SKM-1 (cell line): ENCODE results near the gene GRM7.
"Not testable (repeated sequence)": the region's sequence is repeated elsewhere in the genome, so short reads cannot be mapped to it uniquely, and the experiment has no call there.

Experiments used
- DNase-seq: peaks from one replicate; lab custom pipeline; 2025; ENCODE audit not compliant: unreplicated experiment; lab: John Stamatoyannopoulos, UW

Gene GRM7

GRCh38 chr3:6860954-6861624 is at the start of gene GRM7:
Gene GRM7, plus strand, starts transcription at chr3:6861115.
- DNase-seq: no peak

- no peak for DNase-seq
These were observed 39.5 kb upstream of the GRM7 start for GRCh38 chr3:6821411-6821810.

GRCh38 chr3:6825524-6825923 is 35.4 kb upstream of the GRM7 start:
- DNase-seq: no peak

- no peak for DNase-seq
These were observed 33.5 kb upstream of the GRM7 start for GRCh38 chr3:6827453-6827852.

GRCh38 chr3:6844723-6845122 is 16.2 kb upstream of the GRM7 start:
- no peak for DNase-seq

GRCh38 chr3:6854184-6854583 is 6.7 kb upstream of the GRM7 start:
- no peak for DNase-seq

- no peak for DNase-seq
These were observed 3.4 kb upstream of the GRM7 start for GRCh38 chr3:6857510-6857909.

- no peak for DNase-seq
These were observed 564 bp upstream of the GRM7 start for GRCh38 chr3:6860149-6860953.

- DNase-seq: no peak
These were observed 698 bp downstream of the GRM7 start for GRCh38 chr3:6861625-6862000.

- no peak for DNase-seq
These were observed 1.3 kb downstream of the GRM7 start for GRCh38 chr3:6862041-6862879.

GRCh38 chr3:6862880-6863195 is 1.9 kb downstream of the GRM7 start:
- DNase-seq: no peak

GRCh38 chr3:6867269-6867668 is 6.4 kb downstream of the GRM7 start:
- DNase-seq: no peak

GRCh38 chr3:6878731-6879130 is 17.8 kb downstream of the GRM7 start:
- no peak for DNase-seq

- DNase-seq: no peak
These were observed 51.3 kb downstream of the GRM7 start for GRCh38 chr3:6912240-6912639.

GRCh38 chr3:6915898-6916297 is 55.0 kb downstream of the GRM7 start:
- DNase-seq: no peak

- DNase-seq: no peak
These were observed 60.2 kb downstream of the GRM7 start for GRCh38 chr3:6921066-6921465.

- no peak for DNase-seq
These were observed 61.0 kb downstream of the GRM7 start for GRCh38 chr3:6921876-6922275.

GRCh38 chr3:6928064-6928463 is 67.1 kb downstream of the GRM7 start:
- DNase-seq: no peak

- no peak for DNase-seq
These were observed 69.0 kb downstream of the GRM7 start for GRCh38 chr3:6929918-6930317.

GRCh38 chr3:6935418-6935817 is 74.5 kb downstream of the GRM7 start:
- DNase-seq: not testable (repeated sequence)

- no peak for DNase-seq
These were observed 75.1 kb downstream of the GRM7 start for GRCh38 chr3:6935970-6936369.

- no peak for DNase-seq
These were observed 101.9 kb downstream of the GRM7 start for GRCh38 chr3:6962801-6963200.
